Kidney (tissue), 14 donors: ENCODE measurements around the gene ALDH1A2. TPM values are rescaled to one million over a fixed set of nuclear protein-coding genes. Genes with fewer than 3 reads are reported as not detected.

Experiments used
- DNase-seq, 5 donors: peaks; one replicate each; pipeline ENCODE4 v3.0.0-alpha.2; 2013 to 2020
- FAIRE-seq: peaks from 2 replicates; lab custom pipeline; 2012; peaks lifted over from hg19 to GRCh38; lab: Jason Lieb, UNC
- H3K27ac ChIP-seq, 2 donors: one replicate each; pipeline ENCODE4 v1.7.0; 2013; ENCODE audit warnings: low read depth in 2 of 2, low read length in 2 of 2, inconsistent platforms in 1 of 2
- H3K27me3 ChIP-seq: one replicate; pipeline ENCODE4 v1.7.1; 2013; ENCODE audit warnings: low read length, inconsistent platforms; ENCODE audit not compliant: control insufficient read depth, insufficient read depth
- H3K36me3 ChIP-seq, 3 donors: one replicate each; pipeline versions ENCODE4 v1.7.0 to v1.7.1; 2013; ENCODE audit warnings: low read length in 3 of 3, control low read depth in 1 of 3, inconsistent platforms in 1 of 3; ENCODE audit not compliant: insufficient read depth in 3 of 3, control insufficient read depth in 2 of 3
- H3K4me1 ChIP-seq, 3 donors: one replicate each; pipeline versions ENCODE4 v1.7.0 to v1.7.1; 2013; ENCODE audit warnings: low read length in 3 of 3, inconsistent platforms in 1 of 3, low read depth in 1 of 3; ENCODE audit not compliant: control insufficient read depth in 2 of 3, insufficient read depth in 2 of 3
- H3K4me3 ChIP-seq, 3 donors: one replicate each; pipeline versions ENCODE4 v1.7.0 to v1.8.1; 2013; ENCODE audit warnings: low read length in 3 of 3, control low read depth in 1 of 3, inconsistent platforms in 1 of 3
- H3K9ac ChIP-seq, 3 donors: one replicate each; pipeline versions ENCODE4 v1.7.0 to v1.7.1; 2013; ENCODE audit warnings: low read length in 3 of 3, control low read depth in 1 of 3, inconsistent platforms in 1 of 3
- H3K9me3 ChIP-seq, 3 donors: one replicate each; pipeline versions ENCODE4 v1.7.0 to v1.7.1; 2013; ENCODE audit warnings: low read length in 3 of 3, control low read depth in 1 of 3, inconsistent platforms in 1 of 3; ENCODE audit not compliant: control insufficient read depth in 2 of 3, insufficient read depth in 1 of 3
- intact Hi-C: fragments of 100-400 bp; cut with DNase I; formaldehyde crosslinking; loops from one replicate; pipeline ENCODE4 v1.11.1; 2022
- polyA plus RNA-seq: library from polyadenylated mRNA; stranded (reverse); fragments of 350-450 nt; fragmentation: Illumina TruSeq; extraction: RNeasy Lipid Tissue Mini Kit (QIAGEN cat#74804); gene quantifications from one replicate; pipeline ENCODE4 v1.2.3, GENCODE V29; 2014; ENCODE audit warnings: low read depth, low replicate concordance; ENCODE audit not compliant: insufficient read depth
- total RNA-seq: library from RNA; stranded (reverse); fragmentation: NEBNext Ultra II Directional; extraction: Animal tissue kit (Norgen Biotek cat#: 25700); gene quantifications from one replicate; pipeline ENCODE4 v1.2.1, GENCODE V29; 2021
- TF ChIP-seq, protein P1 (sequence below): IDR thresholded peaks from 3 replicates; pipeline ENCODE4 v1.5.1; 2012; ENCODE audit warnings: mild to moderate bottlenecking, moderate library complexity, borderline replicate concordance; ENCODE audit not compliant: insufficient read depth; ENCODE audit errors: extremely low read depth
- donor health status: control.
- donor health status: control.
- donor health status: control.
- donor health status: control.
- donor health status: control.
- donor health status: DM: yes; HTN: yes; CAD: no.
- donor health status: Normal renal cell carcinoma (clear cell type).

ALDH1A2 gene
- total and polyA plus RNA-seq, 2 donors from 2014 or later, result 24.4 to 113 TPM

- Histone ChIP-seq H3K27ac (no peak overlapping the region), H3K9me3 (no peaks in the 10 kb centered on the region), H3K36me3 (no peaks in the 10 kb centered on the region), H3K4me1 (peaks cover 0 to 3% (median 0%) of the 10 kb centered on the region in 3 donors), H3K27me3 (no peaks in the 10 kb centered on the region), H3K9ac (no peak overlapping the region), H3K4me3 (peak overlapping the region in 1 of 3 donors; percentile 7)
- TF ChIP-seq, protein P1, sequence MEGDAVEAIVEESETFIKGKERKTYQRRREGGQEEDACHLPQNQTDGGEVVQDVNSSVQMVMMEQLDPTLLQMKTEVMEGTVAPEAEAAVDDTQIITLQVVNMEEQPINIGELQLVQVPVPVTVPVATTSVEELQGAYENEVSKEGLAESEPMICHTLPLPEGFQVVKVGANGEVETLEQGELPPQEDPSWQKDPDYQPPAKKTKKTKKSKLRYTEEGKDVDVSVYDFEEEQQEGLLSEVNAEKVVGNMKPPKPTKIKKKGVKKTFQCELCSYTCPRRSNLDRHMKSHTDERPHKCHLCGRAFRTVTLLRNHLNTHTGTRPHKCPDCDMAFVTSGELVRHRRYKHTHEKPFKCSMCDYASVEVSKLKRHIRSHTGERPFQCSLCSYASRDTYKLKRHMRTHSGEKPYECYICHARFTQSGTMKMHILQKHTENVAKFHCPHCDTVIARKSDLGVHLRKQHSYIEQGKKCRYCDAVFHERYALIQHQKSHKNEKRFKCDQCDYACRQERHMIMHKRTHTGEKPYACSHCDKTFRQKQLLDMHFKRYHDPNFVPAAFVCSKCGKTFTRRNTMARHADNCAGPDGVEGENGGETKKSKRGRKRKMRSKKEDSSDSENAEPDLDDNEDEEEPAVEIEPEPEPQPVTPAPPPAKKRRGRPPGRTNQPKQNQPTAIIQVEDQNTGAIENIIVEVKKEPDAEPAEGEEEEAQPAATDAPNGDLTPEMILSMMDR, result no peak
- DNase-seq (no peak), FAIRE-seq (no peak)
- intact Hi-C loops, result loop anchor here (10.0 kb wide), 1 partner anchor 196 kb away; no protein-coding TSS in a partner anchor
Measured at GRCh38 chr15:58060575-58060974, 4.9 kb downstream of the ALDH1A2 start.

DNA sequence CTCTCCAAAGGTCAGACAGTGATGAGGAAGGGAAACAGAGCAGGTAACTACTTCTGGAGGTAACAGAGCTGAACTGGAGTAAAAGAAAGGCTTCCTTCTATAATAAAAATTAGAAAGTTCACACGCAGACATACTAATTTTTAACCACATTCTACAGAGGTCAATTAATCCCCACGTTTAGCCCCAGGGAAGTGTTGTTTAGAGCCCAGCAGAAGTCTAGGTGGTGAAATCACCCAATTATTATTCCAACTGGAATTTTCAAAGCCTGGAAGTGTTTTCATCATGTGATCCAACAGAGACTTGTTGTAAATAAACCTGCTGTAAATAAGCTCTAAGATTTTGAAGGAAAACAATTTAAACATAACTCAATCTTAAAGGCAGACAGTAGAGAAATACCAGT is 6.8 kb downstream of the ALDH1A2 start:
- DNase-seq (peak in 1 of 5 donors; percentile 18), FAIRE-seq (peak; percentile 57)
- no peaks in the 10 kb centered on the region for H3K9me3 ChIP-seq
- no peaks in the 10 kb centered on the region for H3K27me3 ChIP-seq
- no peak overlapping the region for H3K27ac ChIP-seq
- peaks cover 0 to 3% (median 0%) of the 10 kb centered on the region in 3 donors for H3K4me1 ChIP-seq
- TF ChIP-seq, protein P1, result no peak
- H3K4me3 ChIP-seq, result no peak overlapping the region
- H3K36me3 ChIP-seq, result no peaks in the 10 kb centered on the region
- intact Hi-C loops, result no loop called here
- no peak overlapping the region for H3K9ac ChIP-seq

GRCh38 chr15:58058073-58058472 is 7.4 kb downstream of the ALDH1A2 start:
- Histone ChIP-seq H3K4me1 (peaks cover 0 to 7% (median 0%) of the 10 kb centered on the region in 3 donors), H3K36me3 (no peaks in the 10 kb centered on the region), H3K27me3 (no peaks in the 10 kb centered on the region), H3K9ac (no peak overlapping the region), H3K27ac (no peak overlapping the region), H3K9me3 (no peaks in the 10 kb centered on the region), H3K4me3 (no peak overlapping the region)
- intact Hi-C loops, result no loop called here
- no peak for FAIRE-seq
- TF ChIP-seq, protein P1, result no peak
- no peak for DNase-seq

DNA sequence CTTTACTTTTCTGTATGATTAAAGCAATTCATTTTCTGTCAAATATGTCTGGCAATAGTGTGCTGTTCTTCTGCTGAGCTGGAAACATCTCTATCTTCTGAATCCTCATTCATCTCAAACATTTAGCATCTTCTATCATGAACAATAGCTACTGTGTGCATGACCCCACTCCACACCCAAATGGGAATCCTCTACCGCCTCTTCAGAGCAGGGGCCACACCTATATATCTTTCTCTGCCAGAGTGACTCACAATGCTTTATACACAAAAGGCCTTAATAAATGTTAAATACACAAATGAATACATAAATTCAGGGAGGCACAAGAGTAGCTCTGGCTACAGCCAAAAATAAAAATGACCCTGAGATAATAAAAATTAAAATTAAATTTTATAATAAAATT is 8.0 kb downstream of the ALDH1A2 start:
- DNase-seq (no peak), FAIRE-seq (no peak)
- Histone ChIP-seq H3K27ac (no peak overlapping the region), H3K27me3 (no peaks in the 10 kb centered on the region), H3K4me3 (no peak overlapping the region), H3K9ac (no peak overlapping the region), H3K36me3 (no peaks in the 10 kb centered on the region), H3K4me1 (peaks cover 0 to 7% (median 0%) of the 10 kb centered on the region in 3 donors), H3K9me3 (no peaks in the 10 kb centered on the region)
- TF ChIP-seq, protein P1, result no peak
- intact Hi-C loops, result no loop called here
